Measurements from ENCODE around the gene KCNMA1.
"Not testable (repeated sequence)": the region's sequence is repeated elsewhere in the genome, so short reads cannot be mapped to it uniquely, and the experiment has no call there.

KCNMA1 gene

DNA sequence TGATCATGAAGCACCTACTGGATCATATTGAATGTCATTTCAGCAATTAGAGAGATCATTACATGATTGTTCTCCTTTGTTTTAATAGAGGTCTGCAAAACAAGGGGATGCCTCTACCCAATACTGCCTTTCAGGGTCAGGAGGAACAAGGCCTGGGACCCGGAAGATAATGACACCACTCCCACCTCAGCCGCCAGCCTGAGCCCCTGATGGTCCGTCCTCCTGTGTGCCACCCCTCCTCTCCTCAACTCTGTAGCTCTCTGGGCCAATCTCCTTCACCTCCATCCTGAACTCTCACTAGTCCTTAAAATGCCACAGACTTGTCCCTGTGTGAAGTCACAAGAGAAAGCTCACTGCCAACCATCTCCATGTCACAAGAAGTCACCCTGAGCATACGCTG is 38.0 kb downstream of the KCNMA1 start:
- no peak overlapping the region for H3K27ac Mint-ChIP-seq
- no peaks in the 10 kb centered on the region for H3K27me3 Mint-ChIP-seq (ENCODE audit: low read depth)
- no peaks in the 10 kb centered on the region for H3K9me3 Mint-ChIP-seq
- peaks cover 6% of the 10 kb centered on the region for H3K4me1 Mint-ChIP-seq (ENCODE audit: low read depth)
- no peak for DNase-seq (ENCODE audit: low spot score)
- no peaks in the 10 kb centered on the region for H3K36me3 Mint-ChIP-seq (ENCODE audit: low read depth)
- H3K4me3 Mint-ChIP-seq: no peak overlapping the region

DNA sequence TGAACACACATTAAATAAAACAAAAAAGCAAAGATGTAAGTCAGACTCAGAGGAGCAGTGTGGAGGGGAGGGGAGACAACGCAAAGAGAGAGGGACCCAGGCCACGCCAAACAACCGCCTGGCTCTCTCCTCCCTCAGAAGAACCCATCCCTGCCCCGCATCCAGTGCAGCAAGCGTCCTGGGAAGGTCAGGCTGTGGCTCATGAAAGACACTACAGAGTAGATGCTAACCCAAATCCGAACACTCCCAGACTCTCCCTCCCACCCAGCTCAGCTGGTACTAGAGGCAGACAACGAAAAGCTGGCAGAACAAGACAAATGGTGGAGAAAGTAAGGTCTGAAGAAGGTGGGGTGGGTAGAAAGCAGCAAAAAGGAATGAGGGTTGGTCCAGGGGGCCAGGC is 39.0 kb downstream of the KCNMA1 start:
- Mint-ChIP-seq H3K4me1 (ENCODE audit: low read depth) (peaks cover 6% of the 10 kb centered on the region), H3K27me3 (ENCODE audit: low read depth) (no peaks in the 10 kb centered on the region), H3K9me3 (no peaks in the 10 kb centered on the region), H3K27ac (no peak overlapping the region), H3K4me3 (no peak overlapping the region), H3K36me3 (ENCODE audit: low read depth) (no peaks in the 10 kb centered on the region)
- DNase-seq (ENCODE audit: low spot score): no peak

DNA sequence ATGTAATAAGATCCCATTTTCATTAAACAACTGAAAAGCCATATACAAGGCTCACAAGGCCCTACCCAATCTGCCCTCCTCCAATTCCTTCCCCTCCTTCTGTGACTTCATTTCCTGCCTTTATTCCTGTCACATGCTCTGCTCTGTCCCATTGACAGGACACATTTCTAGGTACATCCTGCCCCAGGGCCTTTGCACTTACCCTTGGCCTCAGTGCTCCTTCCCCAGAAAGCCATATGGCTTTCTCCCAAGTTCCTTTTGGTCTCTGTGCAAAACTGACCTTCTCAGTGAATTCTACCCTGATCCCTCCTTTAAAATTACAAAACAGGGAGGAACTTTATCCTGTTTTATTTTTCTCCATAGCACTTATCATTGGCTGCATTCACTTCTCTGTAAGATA is 40.0 kb downstream of the KCNMA1 start:
- Mint-ChIP-seq H3K36me3 (ENCODE audit: low read depth) (no peaks in the 10 kb centered on the region), H3K9me3 (no peaks in the 10 kb centered on the region), H3K27ac (no peak overlapping the region), H3K4me3 (no peak overlapping the region), H3K4me1 (ENCODE audit: low read depth) (no peaks in the 10 kb centered on the region), H3K27me3 (ENCODE audit: low read depth) (no peaks in the 10 kb centered on the region)
- DNase-seq (ENCODE audit: low spot score): no peak

DNA sequence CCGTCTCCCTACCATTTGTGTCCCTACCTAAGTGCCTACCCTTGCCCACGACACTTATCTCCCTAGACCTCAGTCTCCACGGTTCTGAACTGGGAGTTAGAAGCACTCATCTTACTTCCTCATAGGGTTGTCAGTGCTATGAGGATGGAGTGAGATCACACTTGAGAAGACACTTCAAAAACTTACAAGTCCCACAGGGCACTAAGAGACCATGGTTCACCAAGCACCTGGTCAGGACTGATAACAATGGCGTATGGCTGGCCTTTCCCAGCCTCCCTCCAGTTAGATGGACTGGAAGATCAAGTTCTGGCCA is 43.2 kb downstream of the KCNMA1 start:
- no peak for DNase-seq (ENCODE audit: low spot score)
- H3K36me3 Mint-ChIP-seq (ENCODE audit: low read depth): no peaks in the 10 kb centered on the region
- H3K27ac Mint-ChIP-seq: no peak overlapping the region
- H3K27me3 Mint-ChIP-seq (ENCODE audit: low read depth): no peaks in the 10 kb centered on the region
- no peaks in the 10 kb centered on the region for H3K4me1 Mint-ChIP-seq (ENCODE audit: low read depth)
- H3K4me3 Mint-ChIP-seq: no peak overlapping the region
- H3K9me3 Mint-ChIP-seq: no peaks in the 10 kb centered on the region

DNA sequence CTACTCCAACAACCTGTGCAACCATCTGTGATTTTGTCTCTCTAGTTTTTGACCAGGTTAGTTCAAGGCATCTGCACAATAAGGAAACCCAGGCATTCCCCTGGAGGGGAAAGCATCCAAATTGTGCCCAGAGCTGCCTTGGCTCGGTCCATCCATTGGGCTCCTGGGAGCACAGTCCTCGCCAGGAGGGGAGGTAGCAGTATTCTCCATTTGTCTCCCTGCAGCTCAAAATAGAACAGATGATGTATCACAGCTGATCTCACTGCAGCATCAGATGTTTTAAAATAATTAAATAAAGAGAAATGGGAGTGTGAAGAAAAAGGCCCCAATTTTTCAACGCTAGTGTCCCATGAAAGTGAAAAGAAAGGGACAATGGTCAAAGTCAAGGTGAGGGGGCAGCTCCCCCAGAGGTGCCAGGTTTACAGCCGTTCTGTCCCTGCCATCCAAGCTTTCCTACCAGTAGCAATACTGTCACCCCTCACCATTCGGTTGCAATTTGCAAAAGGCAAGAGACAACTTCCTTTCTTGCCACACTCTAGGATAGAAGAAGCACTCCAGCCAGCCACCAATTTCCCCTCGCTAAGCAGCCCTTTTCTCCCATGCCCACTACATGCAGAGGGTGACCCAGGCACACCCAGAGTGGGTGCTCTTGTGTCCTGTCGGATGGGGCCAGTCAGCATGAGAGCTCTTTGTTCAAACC is 43.7 kb downstream of the KCNMA1 start:
- H3K36me3 Mint-ChIP-seq (ENCODE audit: low read depth): no peaks in the 10 kb centered on the region
- H3K9me3 Mint-ChIP-seq: no peaks in the 10 kb centered on the region
- H3K27me3 Mint-ChIP-seq (ENCODE audit: low read depth): no peaks in the 10 kb centered on the region
- no peak overlapping the region for H3K27ac Mint-ChIP-seq
- no peaks in the 10 kb centered on the region for H3K4me1 Mint-ChIP-seq (ENCODE audit: low read depth)
- DNase-seq (ENCODE audit: low spot score): no peak
- H3K4me3 Mint-ChIP-seq: no peak overlapping the region

DNA sequence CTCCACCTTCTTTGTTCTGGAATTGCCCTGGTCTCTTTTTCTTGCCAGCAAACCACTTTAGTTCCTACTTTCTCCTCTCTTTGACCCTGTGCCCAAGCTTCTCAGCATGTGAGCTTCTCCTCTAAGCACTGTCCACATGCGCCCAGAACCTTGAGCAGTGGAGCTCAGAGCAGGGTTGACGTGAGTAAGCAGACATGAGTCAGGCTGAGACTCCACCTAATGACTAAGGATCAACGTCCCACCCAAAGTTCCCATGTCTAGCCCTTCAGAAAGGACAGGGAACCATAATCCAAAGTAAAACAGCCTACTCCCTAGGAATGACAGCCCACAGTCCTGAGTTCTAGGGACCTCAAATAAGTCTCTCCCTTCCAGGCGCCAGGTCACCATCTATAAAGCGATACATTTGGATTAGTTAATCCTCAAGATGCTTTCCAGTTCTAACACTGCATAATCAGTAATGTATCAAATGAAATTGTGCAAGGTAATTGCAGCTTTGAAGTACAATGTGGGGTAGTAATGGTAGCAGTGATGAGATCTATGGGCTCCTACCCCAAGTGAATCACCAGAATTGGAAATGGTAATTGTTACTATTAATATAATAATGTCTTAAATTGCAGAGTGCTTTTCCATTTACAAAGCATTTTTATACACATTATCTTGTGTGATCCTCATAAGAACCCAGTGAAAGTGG is 44.5 kb downstream of the KCNMA1 start:
- H3K27ac Mint-ChIP-seq: no peak overlapping the region
- H3K27me3 Mint-ChIP-seq (ENCODE audit: low read depth): no peaks in the 10 kb centered on the region
- DNase-seq (ENCODE audit: low spot score): no peak
- no peaks in the 10 kb centered on the region for H3K4me1 Mint-ChIP-seq (ENCODE audit: low read depth)
- no peaks in the 10 kb centered on the region for H3K36me3 Mint-ChIP-seq (ENCODE audit: low read depth)
- H3K4me3 Mint-ChIP-seq: no peak overlapping the region
- H3K9me3 Mint-ChIP-seq: no peaks in the 10 kb centered on the region

DNA sequence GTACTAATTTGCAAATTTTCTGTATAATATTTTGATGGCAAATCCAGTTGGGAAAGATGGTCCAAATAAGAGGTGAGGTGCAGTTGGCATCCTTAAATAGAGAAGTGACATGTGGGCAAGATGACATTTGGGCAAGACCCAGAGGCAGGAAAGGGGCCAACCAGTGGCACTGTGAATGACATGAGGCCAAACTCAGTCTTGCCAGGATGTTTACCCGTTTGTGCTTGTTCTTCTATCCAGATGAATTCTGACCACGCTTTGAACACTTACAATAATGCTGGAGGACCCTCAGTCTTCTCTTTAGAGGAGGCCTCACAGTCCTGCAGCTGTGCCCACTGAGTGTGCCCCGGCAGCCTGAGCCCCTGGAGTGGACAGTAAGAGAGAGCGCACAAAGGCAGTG is 45.1 kb downstream of the KCNMA1 start:
- H3K36me3 Mint-ChIP-seq (ENCODE audit: low read depth): no peaks in the 10 kb centered on the region
- no peaks in the 10 kb centered on the region for H3K4me1 Mint-ChIP-seq (ENCODE audit: low read depth)
- no peak overlapping the region for H3K4me3 Mint-ChIP-seq
- H3K9me3 Mint-ChIP-seq: no peaks in the 10 kb centered on the region
- H3K27me3 Mint-ChIP-seq (ENCODE audit: low read depth): no peaks in the 10 kb centered on the region
- no peak for DNase-seq (ENCODE audit: low spot score)
- no peak overlapping the region for H3K27ac Mint-ChIP-seq

DNA sequence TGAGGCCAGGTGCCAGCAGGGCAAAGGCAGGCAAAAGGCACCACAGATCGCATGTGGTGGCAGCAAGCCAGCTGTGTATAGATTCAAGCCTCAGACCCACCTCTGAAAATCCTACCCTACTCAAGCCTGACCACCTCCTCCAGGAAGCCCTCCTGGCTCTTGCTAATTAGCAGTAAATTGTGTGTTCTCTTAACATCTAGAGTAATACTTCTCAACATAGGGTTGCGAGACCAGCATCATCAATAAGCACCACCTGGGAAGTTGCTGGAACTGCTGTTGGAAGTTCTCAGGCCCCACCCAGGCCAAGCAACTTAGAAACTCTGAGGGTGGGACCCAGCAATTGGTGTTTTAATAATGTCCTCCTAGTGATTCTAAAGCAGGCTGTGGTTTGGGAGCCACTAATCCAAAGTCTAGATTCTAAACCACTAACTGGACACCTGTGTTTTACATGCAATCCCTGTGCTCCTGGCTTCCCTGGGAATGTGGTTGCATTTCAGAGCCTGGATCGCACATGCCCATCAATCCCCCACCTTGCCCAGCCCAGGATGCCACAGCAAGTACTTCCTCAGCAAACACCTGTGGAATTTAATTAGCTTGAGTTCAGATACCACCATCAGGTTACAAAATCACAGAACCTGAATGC is 46.2 kb downstream of the KCNMA1 start:
- Mint-ChIP-seq H3K4me3 (no peak overlapping the region), H3K36me3 (ENCODE audit: low read depth) (no peaks in the 10 kb centered on the region), H3K27me3 (ENCODE audit: low read depth) (no peaks in the 10 kb centered on the region), H3K27ac (no peak overlapping the region), H3K4me1 (ENCODE audit: low read depth) (no peaks in the 10 kb centered on the region), H3K9me3 (no peaks in the 10 kb centered on the region)
- no peak for DNase-seq (ENCODE audit: low spot score)

DNA sequence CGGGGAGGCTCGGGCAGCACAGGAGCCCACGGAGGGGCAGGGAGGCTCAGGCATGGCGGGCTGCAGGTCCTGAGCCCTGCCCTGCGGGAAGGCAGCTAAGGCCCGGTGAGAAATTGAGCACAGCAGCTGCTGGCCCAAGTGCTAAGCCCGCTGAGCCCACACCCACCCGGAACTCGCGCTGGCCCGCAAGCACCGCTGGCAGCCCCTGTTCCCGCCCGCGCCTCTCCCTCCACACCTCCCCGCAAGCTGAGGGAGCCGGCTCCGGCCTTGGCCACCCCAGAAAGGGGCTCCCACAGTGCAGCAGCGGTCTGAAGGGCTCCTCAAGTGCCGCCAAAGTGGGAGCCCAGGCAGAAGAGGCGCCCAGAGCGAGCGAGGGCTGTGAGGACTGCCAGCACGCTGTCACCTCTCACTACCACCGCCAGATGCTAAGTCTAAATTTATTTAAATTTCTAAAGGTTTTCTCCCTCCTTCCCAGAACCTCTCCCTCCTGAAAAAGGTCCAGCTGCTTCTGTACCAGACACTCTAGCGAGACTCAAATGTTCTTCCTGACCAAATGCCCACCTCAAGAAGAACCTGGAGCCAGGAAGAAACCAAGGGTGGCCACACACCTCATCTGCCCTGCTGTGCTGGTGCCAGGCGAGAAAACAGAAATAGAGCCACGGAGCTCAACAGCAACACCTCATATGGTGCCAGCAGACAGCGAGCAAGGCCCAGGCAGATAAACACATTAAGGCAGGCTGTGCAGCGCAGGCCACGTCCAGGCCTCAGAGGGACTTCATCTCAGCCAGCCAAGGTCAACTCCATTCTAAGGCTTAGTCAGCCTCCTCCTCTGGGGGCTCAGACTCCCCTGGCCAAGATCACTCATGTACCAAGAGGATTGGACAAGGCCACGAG is 47.0 kb downstream of the KCNMA1 start:
- Mint-ChIP-seq H3K4me3 (no peak overlapping the region), H3K27ac (no peak overlapping the region), H3K9me3 (no peaks in the 10 kb centered on the region), H3K36me3 (ENCODE audit: low read depth) (no peaks in the 10 kb centered on the region), H3K4me1 (ENCODE audit: low read depth) (no peaks in the 10 kb centered on the region), H3K27me3 (ENCODE audit: low read depth) (no peaks in the 10 kb centered on the region)
- DNase-seq (ENCODE audit: low spot score): no peak

DNA sequence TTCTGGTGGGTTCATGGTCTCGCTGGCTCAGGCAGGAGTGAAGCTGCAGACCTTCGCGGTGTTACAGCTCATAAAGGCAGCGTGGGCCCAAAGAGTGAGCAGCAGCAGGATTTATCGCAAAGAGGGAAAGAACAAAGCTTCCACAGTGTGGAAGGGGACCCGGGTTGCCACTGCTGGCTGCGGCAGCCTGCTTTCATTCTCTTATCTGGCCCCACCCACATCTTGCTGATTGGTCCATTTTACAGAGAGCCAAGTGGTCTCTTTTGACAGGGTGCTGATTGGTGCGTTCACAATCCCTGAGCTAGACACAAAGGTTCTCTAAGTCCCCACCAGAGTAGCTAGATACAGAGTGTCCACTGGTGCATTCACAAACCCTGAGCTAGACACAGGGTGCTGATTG is 47.9 kb downstream of the KCNMA1 start:
- H3K27ac Mint-ChIP-seq; H3K9me3 Mint-ChIP-seq; H3K27me3 Mint-ChIP-seq (ENCODE audit: low read depth); H3K4me3 Mint-ChIP-seq; H3K36me3 Mint-ChIP-seq (ENCODE audit: low read depth); DNase-seq (ENCODE audit: low spot score); H3K4me1 Mint-ChIP-seq (ENCODE audit: low read depth): not testable (repeated sequence)

DNA sequence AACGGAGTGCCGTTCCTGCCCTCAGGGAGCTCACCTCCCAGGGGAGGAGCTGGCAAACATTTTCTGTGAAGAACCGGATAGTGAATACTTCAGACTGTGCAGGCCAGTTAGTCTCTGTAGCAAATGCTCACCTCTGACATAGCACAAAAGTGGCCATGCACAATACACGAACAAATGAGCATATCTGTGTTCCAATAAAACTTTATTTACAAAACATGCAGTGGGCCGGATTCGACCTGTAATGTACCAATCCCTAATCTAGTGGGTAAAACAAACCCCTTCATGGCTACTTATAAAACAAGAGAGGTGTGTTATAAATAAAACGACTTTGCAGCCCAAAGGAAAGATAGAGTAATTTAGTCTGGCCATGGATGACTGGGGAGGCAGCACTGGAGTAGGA is 48.7 kb downstream of the KCNMA1 start:
- Mint-ChIP-seq H3K4me3 (no peak overlapping the region), H3K4me1 (ENCODE audit: low read depth) (no peaks in the 10 kb centered on the region)

DNA sequence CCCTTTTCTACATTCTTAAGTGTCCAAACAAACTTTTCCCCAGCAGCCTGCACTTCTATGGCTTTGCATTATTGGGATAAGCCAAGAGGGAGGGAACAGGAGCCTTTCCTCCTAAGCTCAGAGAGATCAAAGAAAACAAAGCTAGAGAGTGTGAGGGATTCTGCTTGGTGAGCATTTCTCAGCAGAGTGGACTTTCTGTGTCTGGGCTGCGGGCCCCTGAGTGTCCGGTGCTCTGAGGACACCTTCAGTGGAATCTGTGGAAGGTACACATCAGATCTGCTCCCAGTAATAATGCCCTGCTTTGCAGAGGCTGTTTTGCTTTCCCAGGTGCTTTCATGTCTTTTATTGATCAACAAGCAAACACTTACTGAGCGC is 50.2 kb downstream of the KCNMA1 start:
- H3K36me3 Mint-ChIP-seq (ENCODE audit: low read depth): no peaks in the 10 kb centered on the region
- DNase-seq (ENCODE audit: low spot score): no peak
- H3K9me3 Mint-ChIP-seq: no peaks in the 10 kb centered on the region
- H3K27me3 Mint-ChIP-seq (ENCODE audit: low read depth): no peaks in the 10 kb centered on the region
- H3K4me3 Mint-ChIP-seq: no peak overlapping the region
- H3K4me1 Mint-ChIP-seq (ENCODE audit: low read depth): peaks cover 10% of the 10 kb centered on the region
- no peak overlapping the region for H3K27ac Mint-ChIP-seq

More for the DNA sequence above, 48.7 kb downstream of the KCNMA1 start:
- DNase-seq (ENCODE audit: low spot score): no peak
- Mint-ChIP-seq H3K9me3 (no peaks in the 10 kb centered on the region), H3K36me3 (ENCODE audit: low read depth) (no peaks in the 10 kb centered on the region), H3K27me3 (ENCODE audit: low read depth) (no peaks in the 10 kb centered on the region), H3K27ac (no peak overlapping the region)

DNA sequence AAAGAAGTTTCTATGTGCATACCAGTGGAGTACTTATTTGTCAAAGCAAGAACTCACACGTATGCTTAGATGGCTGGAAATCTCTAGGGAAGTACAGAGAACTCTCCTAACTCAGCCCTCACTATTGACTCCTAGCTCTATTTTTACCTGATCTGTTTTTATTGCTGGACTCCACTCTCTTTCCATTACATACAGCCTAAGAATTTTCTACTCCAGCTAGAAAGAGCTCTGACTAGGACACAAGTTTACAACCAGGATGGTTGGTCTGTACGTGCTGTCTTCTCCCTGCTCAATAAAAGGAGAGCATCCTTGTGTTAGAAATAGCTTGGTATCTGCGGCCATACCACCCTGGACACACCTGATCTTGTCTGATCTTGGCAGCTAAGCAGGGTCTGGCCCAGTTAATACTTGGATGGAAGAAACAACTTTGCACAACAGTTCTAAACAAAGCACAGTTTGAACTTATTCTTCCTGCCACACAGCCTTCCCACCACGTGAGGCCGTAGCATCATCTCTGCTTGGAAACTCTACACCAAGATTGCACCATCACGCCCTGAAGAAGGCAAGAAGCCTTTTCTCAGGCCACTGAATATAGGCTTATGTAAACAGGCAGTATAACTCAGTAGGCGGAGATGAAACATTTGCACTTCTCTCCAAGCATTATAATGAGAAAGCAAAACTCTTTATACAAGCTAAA is 50.7 kb downstream of the KCNMA1 start:
- Mint-ChIP-seq H3K36me3 (ENCODE audit: low read depth) (no peaks in the 10 kb centered on the region), H3K4me3 (no peak overlapping the region), H3K4me1 (ENCODE audit: low read depth) (peaks cover 10% of the 10 kb centered on the region), H3K27ac (no peak overlapping the region), H3K27me3 (ENCODE audit: low read depth) (no peaks in the 10 kb centered on the region), H3K9me3 (no peaks in the 10 kb centered on the region)
- no peak for DNase-seq (ENCODE audit: low spot score)

Measured in T-helper 2 cell treated with Interferon-gamma antibody and Interleukin-4, amounts not matched to agents 5 μg/mL and 100 μg/mL, for 36 hours (primary cell).